ENCODE results near the gene TBC1D1. TPM values are rescaled to one million over a fixed set of nuclear protein-coding genes. Genes with fewer than 3 reads are reported as not detected.

The TBC1D1 gene
- total RNA-seq, 1 experiment from 2014 or later = 36.0 TPM

DNA sequence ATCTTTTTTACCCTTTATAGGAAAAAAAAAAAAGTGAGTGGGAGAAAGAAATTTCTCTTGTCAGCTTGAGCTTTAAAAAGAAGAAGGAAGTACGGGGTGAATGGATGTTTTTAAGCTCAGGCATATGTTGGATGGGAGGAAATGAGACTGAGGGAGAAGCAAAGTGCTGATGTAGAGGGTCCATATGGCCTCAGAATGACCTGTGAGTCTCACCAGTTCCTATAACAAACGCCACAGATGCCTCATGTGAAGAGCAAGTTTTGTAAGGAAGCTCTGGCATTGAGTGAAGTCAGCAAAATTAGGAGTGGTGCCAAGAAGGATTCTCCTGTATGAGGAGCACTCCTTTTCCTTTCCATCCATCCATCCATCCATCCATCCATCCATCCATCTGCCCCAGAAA is 283.9 kb downstream of the TBC1D1 start:
- H3K27ac Mint-ChIP-seq (ENCODE audit: low read depth, unreplicated experiment) = peak overlapping the region; percentile 70
- H3K4me3 Mint-ChIP-seq (ENCODE audit: unreplicated experiment) = no peak overlapping the region
- no peak for DNase-seq (ENCODE audit: unreplicated experiment)
- intact Hi-C loops (cut with micrococcal nuclease) = no loop called here
- BruUV-seq (replicated peaks) = no TSS peak
- H3K36me3 Mint-ChIP-seq (ENCODE audit: insufficient read depth, unreplicated experiment) = no peaks in the 10 kb centered on the region
- CTCF ChIA-PET = interaction anchor here (0.6 to 2.0 kb wide), 15 partner anchors 14 to 584 kb away, joined by 3 to 11 read pairs (median 4); no protein-coding TSS in a partner anchor
- TF ChIP-seq, protein P1, sequence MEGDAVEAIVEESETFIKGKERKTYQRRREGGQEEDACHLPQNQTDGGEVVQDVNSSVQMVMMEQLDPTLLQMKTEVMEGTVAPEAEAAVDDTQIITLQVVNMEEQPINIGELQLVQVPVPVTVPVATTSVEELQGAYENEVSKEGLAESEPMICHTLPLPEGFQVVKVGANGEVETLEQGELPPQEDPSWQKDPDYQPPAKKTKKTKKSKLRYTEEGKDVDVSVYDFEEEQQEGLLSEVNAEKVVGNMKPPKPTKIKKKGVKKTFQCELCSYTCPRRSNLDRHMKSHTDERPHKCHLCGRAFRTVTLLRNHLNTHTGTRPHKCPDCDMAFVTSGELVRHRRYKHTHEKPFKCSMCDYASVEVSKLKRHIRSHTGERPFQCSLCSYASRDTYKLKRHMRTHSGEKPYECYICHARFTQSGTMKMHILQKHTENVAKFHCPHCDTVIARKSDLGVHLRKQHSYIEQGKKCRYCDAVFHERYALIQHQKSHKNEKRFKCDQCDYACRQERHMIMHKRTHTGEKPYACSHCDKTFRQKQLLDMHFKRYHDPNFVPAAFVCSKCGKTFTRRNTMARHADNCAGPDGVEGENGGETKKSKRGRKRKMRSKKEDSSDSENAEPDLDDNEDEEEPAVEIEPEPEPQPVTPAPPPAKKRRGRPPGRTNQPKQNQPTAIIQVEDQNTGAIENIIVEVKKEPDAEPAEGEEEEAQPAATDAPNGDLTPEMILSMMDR (IDR thresholded peaks at IDR 0.05; ENCODE audit: unreplicated experiment) = no peak
- H3K9me3 Mint-ChIP-seq (ENCODE audit: unreplicated experiment) = no peaks in the 10 kb centered on the region
- no peaks in the 10 kb centered on the region for H3K27me3 Mint-ChIP-seq (ENCODE audit: insufficient read depth, unreplicated experiment)
- POLR2A ChIA-PET = interaction anchor here (0.5 to 3.9 kb wide), 6 partner anchors 14 to 499 kb away, joined by 3 to 20 read pairs (median 4); partner anchors contain the start of gene PGM2
- peaks cover 46% of the 10 kb centered on the region for H3K4me1 Mint-ChIP-seq (ENCODE audit: insufficient read depth, unreplicated experiment)

DNA sequence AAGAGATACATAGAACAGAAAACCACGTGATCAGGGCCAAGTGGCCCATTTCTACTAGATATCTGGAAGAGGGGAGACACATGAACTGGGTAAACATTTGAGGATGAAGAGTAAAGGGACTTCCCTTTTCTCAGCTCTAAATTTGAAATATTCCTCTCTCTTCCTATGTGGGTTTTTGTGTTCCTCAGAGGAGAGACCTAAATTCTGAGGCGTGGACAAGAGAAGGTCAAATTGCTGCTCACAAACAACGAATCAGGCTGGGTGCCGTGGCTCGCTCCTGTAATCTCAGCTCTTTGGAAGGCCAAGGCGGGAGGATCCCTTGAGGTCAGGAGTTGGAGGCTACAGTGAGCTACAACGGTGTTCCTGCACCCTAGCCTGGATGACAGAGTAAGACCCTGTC is 285.3 kb downstream of the TBC1D1 start:
- Mint-ChIP-seq H3K4me3 (ENCODE audit: unreplicated experiment) (no peak overlapping the region), H3K9me3 (ENCODE audit: unreplicated experiment) (no peaks in the 10 kb centered on the region), H3K36me3 (ENCODE audit: insufficient read depth, unreplicated experiment) (no peaks in the 10 kb centered on the region), H3K27ac (ENCODE audit: low read depth, unreplicated experiment) (no peak overlapping the region), H3K27me3 (ENCODE audit: insufficient read depth, unreplicated experiment) (no peaks in the 10 kb centered on the region), H3K4me1 (ENCODE audit: insufficient read depth, unreplicated experiment) (peaks cover 39% of the 10 kb centered on the region)
- TF ChIP-seq, protein P1 (IDR thresholded peaks at IDR 0.05; ENCODE audit: unreplicated experiment) = no peak
- intact Hi-C loops (cut with micrococcal nuclease) = no loop called here
- ChIA-PET CTCF (interaction anchor here (0.6 to 7.1 kb wide), 7 partner anchors 107 to 583 kb away, joined by 3 to 145 read pairs (median 3); no protein-coding TSS in a partner anchor), POLR2A (no interaction called here)
- no peak for DNase-seq (ENCODE audit: unreplicated experiment)
- no TSS peak for BruUV-seq (replicated peaks)

GRCh38 chr4:38177035-38177546 is 286.2 kb downstream of the TBC1D1 start:
- Mint-ChIP-seq H3K27ac (ENCODE audit: low read depth, unreplicated experiment) (peak overlapping the region; percentile 10), H3K9me3 (ENCODE audit: unreplicated experiment) (no peaks in the 10 kb centered on the region), H3K27me3 (ENCODE audit: insufficient read depth, unreplicated experiment) (no peaks in the 10 kb centered on the region), H3K36me3 (ENCODE audit: insufficient read depth, unreplicated experiment) (no peaks in the 10 kb centered on the region), H3K4me3 (ENCODE audit: unreplicated experiment) (peak overlapping the region; percentile 8), H3K4me1 (ENCODE audit: insufficient read depth, unreplicated experiment) (peaks cover 39% of the 10 kb centered on the region)
- BruUV-seq (replicated peaks) = no TSS peak
- DNase-seq (ENCODE audit: unreplicated experiment) = no peak
- ChIA-PET POLR2A (interaction anchor here (1.0 to 2.4 kb wide), 5 partner anchors 17 to 518 kb away, joined by 3 to 8 read pairs (median 3); no protein-coding TSS in a partner anchor), CTCF (interaction anchor here (0.6 to 7.1 kb wide), 11 partner anchors 21 to 724 kb away, joined by 3 to 145 read pairs (median 4); no protein-coding TSS in a partner anchor)
- TF ChIP-seq, protein P1 (IDR thresholded peaks at IDR 0.05; ENCODE audit: unreplicated experiment) = no peak
- intact Hi-C loops (cut with micrococcal nuclease) = no loop called here

GRCh38 chr4:38177641-38178391 is 286.9 kb downstream of the TBC1D1 start:
- Mint-ChIP-seq H3K27me3 (ENCODE audit: insufficient read depth, unreplicated experiment) (no peaks in the 10 kb centered on the region), H3K9me3 (ENCODE audit: unreplicated experiment) (no peaks in the 10 kb centered on the region), H3K27ac (ENCODE audit: low read depth, unreplicated experiment) (peak overlapping the region; percentile 10), H3K4me3 (ENCODE audit: unreplicated experiment) (peak overlapping the region; percentile 8), H3K36me3 (ENCODE audit: insufficient read depth, unreplicated experiment) (no peaks in the 10 kb centered on the region), H3K4me1 (ENCODE audit: insufficient read depth, unreplicated experiment) (peaks cover 39% of the 10 kb centered on the region)
- TF ChIP-seq, protein P1 (IDR thresholded peaks at IDR 0.05; ENCODE audit: unreplicated experiment) = no peak
- intact Hi-C loops (cut with micrococcal nuclease) = loop anchor here (2.0 kb wide), 1 partner anchor 115 kb away; no protein-coding TSS in a partner anchor
- POLR2A ChIA-PET = interaction anchor here (0.6 to 3.7 kb wide), 9 partner anchors 16 to 554 kb away, joined by 3 to 22 read pairs (median 3); no protein-coding TSS in a partner anchor
- no TSS peak for BruUV-seq (replicated peaks)
- CTCF ChIA-PET = interaction anchor here (0.7 to 7.1 kb wide), 11 partner anchors 17 to 604 kb away, joined by 3 to 145 read pairs (median 16); no protein-coding TSS in a partner anchor
- DNase-seq (ENCODE audit: unreplicated experiment) = peak; percentile 62
